ENCODE data around the gene TNFRSF1A.

- TF ChIP-seq, protein P1, sequence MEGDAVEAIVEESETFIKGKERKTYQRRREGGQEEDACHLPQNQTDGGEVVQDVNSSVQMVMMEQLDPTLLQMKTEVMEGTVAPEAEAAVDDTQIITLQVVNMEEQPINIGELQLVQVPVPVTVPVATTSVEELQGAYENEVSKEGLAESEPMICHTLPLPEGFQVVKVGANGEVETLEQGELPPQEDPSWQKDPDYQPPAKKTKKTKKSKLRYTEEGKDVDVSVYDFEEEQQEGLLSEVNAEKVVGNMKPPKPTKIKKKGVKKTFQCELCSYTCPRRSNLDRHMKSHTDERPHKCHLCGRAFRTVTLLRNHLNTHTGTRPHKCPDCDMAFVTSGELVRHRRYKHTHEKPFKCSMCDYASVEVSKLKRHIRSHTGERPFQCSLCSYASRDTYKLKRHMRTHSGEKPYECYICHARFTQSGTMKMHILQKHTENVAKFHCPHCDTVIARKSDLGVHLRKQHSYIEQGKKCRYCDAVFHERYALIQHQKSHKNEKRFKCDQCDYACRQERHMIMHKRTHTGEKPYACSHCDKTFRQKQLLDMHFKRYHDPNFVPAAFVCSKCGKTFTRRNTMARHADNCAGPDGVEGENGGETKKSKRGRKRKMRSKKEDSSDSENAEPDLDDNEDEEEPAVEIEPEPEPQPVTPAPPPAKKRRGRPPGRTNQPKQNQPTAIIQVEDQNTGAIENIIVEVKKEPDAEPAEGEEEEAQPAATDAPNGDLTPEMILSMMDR (IDR thresholded peaks at IDR 0.05; ENCODE audit: low read depth, low read length), result no peak
- TF ChIP-seq EZH2phosphoT487 (IDR thresholded peaks at IDR 0.05; ENCODE audit: low read depth), result no peak
These were observed 439 bp upstream of the TNFRSF1A start for GRCh38 chr12:6342140-6342889.
